Measurements from ENCODE around the gene SHISA2. TPM values are rescaled to one million over a fixed set of nuclear protein-coding genes. Genes with fewer than 3 reads are reported as not detected.

Gene SHISA2
- total RNA-seq, 1 donor from 2014 or later, result 0.53 TPM

GRCh38 chr13:26012995-26013394 is 38.8 kb downstream of the SHISA2 start:
- H3K4me3 ChIP-seq (ENCODE audit: low read depth, low read length), result no peak overlapping the region
- H3K36me3 ChIP-seq (ENCODE audit: control insufficient read depth, insufficient read depth, low read length), result no peaks in the 10 kb centered on the region
- no peaks in the 10 kb centered on the region for H3K27me3 ChIP-seq (ENCODE audit: control insufficient read depth, insufficient read depth, low read length)
- no peak for DNase-seq (ENCODE audit: low read depth)
- no peak for TF ChIP-seq CTCF (IDR thresholded peaks at IDR 0.05; ENCODE audit: insufficient read depth, low read length, severe bottlenecking)
- FAIRE-seq, result no peak

- H3K27me3 ChIP-seq (ENCODE audit: control insufficient read depth, insufficient read depth, low read length), result no peaks in the 10 kb centered on the region
- DNase-seq (ENCODE audit: low read depth), result no peak
- no peak for TF ChIP-seq CTCF (IDR thresholded peaks at IDR 0.05; ENCODE audit: insufficient read depth, low read length, severe bottlenecking)
- no peaks in the 10 kb centered on the region for H3K36me3 ChIP-seq (ENCODE audit: control insufficient read depth, insufficient read depth, low read length)
- peak overlapping the region; percentile 34 for H3K4me3 ChIP-seq (ENCODE audit: low read depth, low read length)
- FAIRE-seq, result no peak
Measured at GRCh38 chr13:26011996-26012821, 39.6 kb downstream of the SHISA2 start.

GRCh38 chr13:26011208-26011573 is 40.6 kb downstream of the SHISA2 start:
- Histone ChIP-seq H3K4me3 (ENCODE audit: low read depth, low read length) (no peak overlapping the region), H3K36me3 (ENCODE audit: control insufficient read depth, insufficient read depth, low read length) (no peaks in the 10 kb centered on the region), H3K27me3 (ENCODE audit: control insufficient read depth, insufficient read depth, low read length) (no peaks in the 10 kb centered on the region)
- DNase-seq (ENCODE audit: low read depth) (no peak), FAIRE-seq (no peak)
- no peak for TF ChIP-seq CTCF (IDR thresholded peaks at IDR 0.05; ENCODE audit: insufficient read depth, low read length, severe bottlenecking)

GRCh38 chr13:26010487-26011207 is 41.2 kb downstream of the SHISA2 start:
- peak; percentile 87 for FAIRE-seq
- Histone ChIP-seq H3K4me3 (ENCODE audit: low read depth, low read length) (no peak overlapping the region), H3K36me3 (ENCODE audit: control insufficient read depth, insufficient read depth, low read length) (no peaks in the 10 kb centered on the region), H3K27me3 (ENCODE audit: control insufficient read depth, insufficient read depth, low read length) (no peaks in the 10 kb centered on the region)
- no peak for DNase-seq (ENCODE audit: low read depth)
- no peak for TF ChIP-seq CTCF (IDR thresholded peaks at IDR 0.05; ENCODE audit: insufficient read depth, low read length, severe bottlenecking)

- H3K4me3 ChIP-seq (ENCODE audit: low read depth, low read length), result no peak overlapping the region
- DNase-seq (ENCODE audit: low read depth), result no peak
- TF ChIP-seq CTCF (IDR thresholded peaks at IDR 0.05; ENCODE audit: insufficient read depth, low read length, severe bottlenecking), result no peak
- no peaks in the 10 kb centered on the region for H3K27me3 ChIP-seq (ENCODE audit: control insufficient read depth, insufficient read depth, low read length)
- FAIRE-seq, result no peak
- no peaks in the 10 kb centered on the region for H3K36me3 ChIP-seq (ENCODE audit: control insufficient read depth, insufficient read depth, low read length)
Measured at GRCh38 chr13:26007261-26008125, 44.3 kb downstream of the SHISA2 start.

Other genes with a start within 250 kb of the SHISA2 start
- gene RNF6, start 170.3 kb upstream of the SHISA2 start, total RNA-seq, result 107 and 127 TPM in 2 replicates
- gene CDK8, start 202.1 kb upstream of the SHISA2 start, total RNA-seq, result 19.0 and 21.1 TPM in 2 replicates